ENCODE measurements around the gene KBTBD7. TPM values are rescaled to one million over a fixed set of nuclear protein-coding genes. Genes with fewer than 3 reads are reported as not detected.

Gene KBTBD7
- total and polyA plus RNA-seq, 2 of the 8 experiments (the other 6 are each of a cell fraction or from before 2014, with no cell fraction given): 10.2 to 17.4 TPM

- no peak overlapping the region for H2AFZ ChIP-seq (ENCODE audit: low read length)
- no peak overlapping the region for H4K8ac ChIP-seq (ENCODE audit: extremely low read depth, insufficient read depth, low read length)
- H4K20me1 ChIP-seq (replicated peaks in 1 of 2; ENCODE audit: control insufficient read depth in 1 of 2, insufficient read depth in 2 of 2, low read length in 2 of 2): no peaks in the 10 kb centered on the region
- TF ChIP-seq CBX8 (IDR thresholded peaks at IDR 0.05; ENCODE audit: borderline replicate concordance, low read depth, low read length) (no peak), BRCA1 (IDR thresholded peaks at IDR 0.05; ENCODE audit: low read depth, low read length) (no peak), POU5F1 (IDR thresholded peaks at IDR 0.05; ENCODE audit: low read depth, low read length) (no peak)
- no peak overlapping the region for H3K56ac ChIP-seq (replicated peaks; ENCODE audit: insufficient read length, low read depth, low read length)
- CTCF ChIA-PET (ENCODE audit: partially characterized antibody): no interaction called here
- H3K4me1 ChIP-seq (replicated peaks in 1 of 4; ENCODE audit: control insufficient read depth in 3 of 4, insufficient read depth in 4 of 4, low read length in 3 of 4): no peaks in the 10 kb centered on the region
- H3K79me1 ChIP-seq (ENCODE audit: low read depth, low read length): no peaks in the 10 kb centered on the region
- H2BK120ac ChIP-seq (replicated peaks; ENCODE audit: low read depth, low read length): no peak overlapping the region
- no peak overlapping the region for H3K23ac ChIP-seq (ENCODE audit: insufficient read length)
- POLR2A ChIA-PET (ENCODE audit: partially characterized antibody): no interaction called here
- no peak overlapping the region for H4K91ac ChIP-seq (replicated peaks; ENCODE audit: insufficient read length, low read length)
- WGBS, 2 experiments (ENCODE audit: extremely low coverage in 1 of 2, insufficient coverage in 1 of 2, insufficient read length in 1 of 2, insufficient replicate concordance in 2 of 2, low coverage in 1 of 2, low lambda C conversion rate in 2 of 2, missing lambda C conversion rate in 1 of 2): 89% methylated on average over 7 of the region's 7 CpGs; no CpG with 5 or more reads in 1 of the 2 experiments
- no peaks in the 10 kb centered on the region; the same call in 1 of the 2 replicates for H3K23me2 ChIP-seq (ENCODE audit: low read depth, low read length)
- peaks cover 0 to 3% (median 0%) of the 10 kb centered on the region in 4 experiments; a peak in 2 of 8 replicates for H3K36me3 ChIP-seq (ENCODE audit: control insufficient read depth in 2 of 4, insufficient read depth in 4 of 4, low read length in 3 of 4)
- no peak for DNase-seq (ENCODE audit: low read depth in 1 of 2, low spot score in 2 of 2)
- H2AK5ac ChIP-seq (ENCODE audit: low read depth, low read length): no peak overlapping the region
- no peak overlapping the region for H3K27ac ChIP-seq (ENCODE audit: low read depth, low read length)
- no peak overlapping the region for H3K4me3 ChIP-seq (ENCODE audit: extremely low read depth in 1 of 4, insufficient read depth in 2 of 4, low read depth in 3 of 4, low read length in 4 of 4)
- H3K9me3 ChIP-seq (ENCODE audit: insufficient read depth in 2 of 2, low read depth in 1 of 2, low read length in 1 of 2): no peaks in the 10 kb centered on the region
- no peaks in the 10 kb centered on the region for H3K27me3 ChIP-seq (replicated peaks in 1 of 4; ENCODE audit: control insufficient read depth in 3 of 4, extremely low read depth in 1 of 4, insufficient read depth in 3 of 4, low read length in 3 of 4)
- no peak overlapping the region for H2BK20ac ChIP-seq (ENCODE audit: low read length)
- no peak for FAIRE-seq
- no peak overlapping the region for H3K14ac ChIP-seq (ENCODE audit: insufficient read length)
- no peak overlapping the region for H3K4ac ChIP-seq (replicated peaks; ENCODE audit: insufficient read length, low read depth, low read length)
- H4K5ac ChIP-seq (ENCODE audit: insufficient read length, low read depth, low read length): no peak overlapping the region
- no peaks in the 10 kb centered on the region for H3K79me2 ChIP-seq (ENCODE audit: control insufficient read depth in 1 of 2, insufficient read depth in 2 of 2, low read length in 2 of 2)
- H3K4me2 ChIP-seq (ENCODE audit: insufficient read depth in 1 of 2, low read depth in 2 of 2, low read length in 2 of 2): no peak overlapping the region
- no peak overlapping the region for H3K9ac ChIP-seq (replicated peaks in 1 of 4; ENCODE audit: extremely low read depth in 1 of 4, low read depth in 3 of 4, low read length in 3 of 4)
- H2BK15ac ChIP-seq (ENCODE audit: low read length): no peak overlapping the region
- H3K18ac ChIP-seq (ENCODE audit: extremely low read depth, low read length): no peak overlapping the region
- no peak overlapping the region for H2BK12ac ChIP-seq (ENCODE audit: low read depth, low read length)
- no peak overlapping the region for H2BK5ac ChIP-seq (ENCODE audit: low read depth, low read length)
Measured at GRCh38 chr13:41224113-41225110, 30.0 kb upstream of the KBTBD7 start.
